Caco-2 (cell line): ENCODE results near the gene PEX5. TPM values are rescaled to one million over a fixed set of nuclear protein-coding genes. Genes with fewer than 3 reads are reported as not detected.

Experiments used
- BruUV-seq: library from RNA; stranded (reverse); fragments of 400-500 nt; replicated peaks from 2 replicates; lab custom pipeline; 2021; lab: Mats Ljungman, UMichigan
- CTCF ChIA-PET: fragments of 300-600 bp; sonication (Branson Sonifier 250); formaldehyde crosslinking; loops from one replicate; lab custom pipeline; 2022; ENCODE audit warnings: antibody characterized with exemption; lab: Charles Lee
- POLR2A ChIA-PET: fragments of 300-600 bp; sonication (Branson Sonifier 250); formaldehyde crosslinking; loops from one replicate; lab custom pipeline; 2022; ENCODE audit warnings: antibody characterized with exemption; lab: Charles Lee
- DNase-seq, 2 experiments: peaks; one replicate each; pipeline versions ENCODE4 v3.0.0 to v3.0.0-alpha.2; 2020 to 2022
- H3K27me3 ChIP-seq: replicated peaks from 2 replicates; pipeline ENCODE4 v1.6.0; 2011; ENCODE audit warnings: low read length; ENCODE audit not compliant: control insufficient read depth, insufficient read depth
- H3K36me3 ChIP-seq: 2 replicates; pipeline ENCODE4 v1.5.1; 2011; ENCODE audit warnings: low read length; ENCODE audit not compliant: control insufficient read depth, insufficient read depth
- H3K4me1 ChIP-seq: fragments of 250-450 bp; sonication (Bioruptor Pico); 2 replicates; pipeline ENCODE4 v1.5.1; 2020; ENCODE audit warnings: mild to moderate bottlenecking
- H3K4me3 ChIP-seq: 2 replicates; pipeline ENCODE4 v1.5.1; 2011; ENCODE audit warnings: low read depth, mild to moderate bottlenecking, control low read depth, low read length
- H3K9me3 ChIP-seq: fragments of 250-450 bp; sonication (Bioruptor Pico); 2 replicates; pipeline ENCODE4 v1.5.1; 2020; ENCODE audit warnings: mild to moderate bottlenecking, moderate library complexity
- H3K27ac Mint-ChIP-seq: one replicate; pipeline ENCODE4 v1.8.0; 2022; ENCODE audit warnings: mixed read lengths; ENCODE audit not compliant: unreplicated experiment
- H3K27me3 Mint-ChIP-seq: one replicate; pipeline ENCODE4 v1.8.0; 2022; ENCODE audit warnings: mixed read lengths; ENCODE audit not compliant: insufficient read depth, unreplicated experiment
- H3K36me3 Mint-ChIP-seq: one replicate; pipeline ENCODE4 v1.8.0; 2022; ENCODE audit warnings: mild to moderate bottlenecking, mixed read lengths; ENCODE audit not compliant: insufficient read depth, unreplicated experiment
- H3K4me1 Mint-ChIP-seq: one replicate; pipeline ENCODE4 v1.8.0; 2022; ENCODE audit warnings: low read depth, mixed read lengths; ENCODE audit not compliant: unreplicated experiment
- H3K4me3 Mint-ChIP-seq: one replicate; pipeline ENCODE4 v1.8.0; 2022; ENCODE audit warnings: mild to moderate bottlenecking, moderate library complexity, mixed read lengths; ENCODE audit not compliant: unreplicated experiment
- H3K9me3 Mint-ChIP-seq: one replicate; pipeline ENCODE4 v1.8.0; 2022; ENCODE audit warnings: mixed read lengths; ENCODE audit not compliant: unreplicated experiment
- CTCF ChIP-seq, 2 experiments: fragments of 200-600 bp in 1 of 2; IDR thresholded peaks; 1 replicate in 1 of 2; 2 replicates in 1 of 2; pipeline versions ENCODE4 v1.5.1 to v1.8.0; 2011 to 2022; ENCODE audit warnings: antibody characterized with exemption in 1 of 2, control low read depth in 1 of 2, inconsistent platforms in 1 of 2, low read depth in 1 of 2, low read length in 1 of 2, mild to moderate bottlenecking in 1 of 2, moderate library complexity in 1 of 2; ENCODE audit not compliant: insufficient read depth in 1 of 2, severe bottlenecking in 1 of 2, unreplicated experiment in 1 of 2
- intact Hi-C: fragments of 100-400 bp; cut with micrococcal nuclease; formaldehyde crosslinking; loops from one replicate; pipeline ENCODE4 v1.10.0; 2022; ENCODE audit not compliant: unreplicated experiment
- total RNA-seq: library from RNA; stranded (reverse); gene quantifications from 2 replicates; pipeline ENCODE4 v1.2.3, GENCODE V29; 2022

PEX5 gene
- total RNA-seq, 1 experiment from 2014 or later, result 74.5 TPM

- Mint-ChIP-seq H3K27me3 (no peaks in the 10 kb centered on the region), H3K4me3 (no peak overlapping the region), H3K36me3 (peaks cover 65% of the 10 kb centered on the region), H3K9me3 (no peaks in the 10 kb centered on the region), H3K4me1 (no peaks in the 10 kb centered on the region), H3K27ac (no peak overlapping the region)
- H3K9me3 ChIP-seq, result no peaks in the 10 kb centered on the region
- H3K27me3 ChIP-seq, result no peaks in the 10 kb centered on the region
- ChIA-PET CTCF (interaction anchor here (1.1 kb wide), 1 partner anchor 14 kb away, joined by 3 read pairs; the partner anchor contains the start of gene PEX5), POLR2A (no interaction called here)
- DNase-seq, result no peak
- no peak overlapping the region for H3K4me3 ChIP-seq
- peaks cover 17% of the 10 kb centered on the region for H3K36me3 ChIP-seq
- intact Hi-C loops, result no loop called here
- no peaks in the 10 kb centered on the region; the same call in 1 of the 2 replicates for H3K4me1 ChIP-seq
- BruUV-seq, result no TSS peak
- no peak for TF ChIP-seq CTCF (IDR thresholded peaks at IDR 0.05; ENCODE audit: insufficient read depth in 1 of 2, low read depth in 1 of 2, low read length in 1 of 2, severe bottlenecking in 1 of 2, unreplicated experiment in 1 of 2)
These were observed 13.6 kb downstream of the PEX5 start for GRCh38 chr12:7203109-7203508.

- no TSS peak for BruUV-seq
- intact Hi-C loops, result no loop called here
- Mint-ChIP-seq H3K27me3 (no peaks in the 10 kb centered on the region), H3K9me3 (no peaks in the 10 kb centered on the region), H3K36me3 (peaks cover 75% of the 10 kb centered on the region), H3K27ac (no peak overlapping the region), H3K4me1 (no peaks in the 10 kb centered on the region), H3K4me3 (no peak overlapping the region)
- H3K4me3 ChIP-seq, result no peak overlapping the region
- no peaks in the 10 kb centered on the region for H3K4me1 ChIP-seq
- DNase-seq, result no peak
- H3K36me3 ChIP-seq, result peaks cover 16% of the 10 kb centered on the region
- H3K27me3 ChIP-seq, result no peaks in the 10 kb centered on the region
- POLR2A ChIA-PET, result interaction anchor here (0.5 kb wide), 1 partner anchor 59 kb away, joined by 5 read pairs; no protein-coding TSS in a partner anchor
- no peaks in the 10 kb centered on the region for H3K9me3 ChIP-seq
- TF ChIP-seq CTCF (IDR thresholded peaks at IDR 0.05; ENCODE audit: insufficient read depth in 1 of 2, low read depth in 1 of 2, low read length in 1 of 2, severe bottlenecking in 1 of 2, unreplicated experiment in 1 of 2), result no peak
- CTCF ChIA-PET, result no interaction called here
These were observed 15.6 kb downstream of the PEX5 start for GRCh38 chr12:7205091-7205490.

GRCh38 chr12:7206691-7207090, 17.2 kb downstream of the PEX5 start:
- Mint-ChIP-seq H3K4me3 (no peak overlapping the region), H3K27ac (no peak overlapping the region), H3K36me3 (peaks cover 78% of the 10 kb centered on the region), H3K27me3 (no peaks in the 10 kb centered on the region), H3K9me3 (no peaks in the 10 kb centered on the region), H3K4me1 (no peaks in the 10 kb centered on the region)
- H3K36me3 ChIP-seq, result peaks cover 12% of the 10 kb centered on the region
- intact Hi-C loops, result no loop called here
- no TSS peak for BruUV-seq
- H3K4me1 ChIP-seq, result no peaks in the 10 kb centered on the region
- CTCF ChIA-PET, result no interaction called here
- TF ChIP-seq CTCF (IDR thresholded peaks at IDR 0.05; ENCODE audit: insufficient read depth in 1 of 2, low read depth in 1 of 2, low read length in 1 of 2, severe bottlenecking in 1 of 2, unreplicated experiment in 1 of 2), result no peak
- no peaks in the 10 kb centered on the region for H3K9me3 ChIP-seq
- POLR2A ChIA-PET, result no interaction called here
- H3K4me3 ChIP-seq, result no peak overlapping the region
- no peaks in the 10 kb centered on the region for H3K27me3 ChIP-seq
- DNase-seq, result no peak
